ENCODE measurements around the gene SNX32.

- TF ChIP-seq CTCF (IDR thresholded peaks at IDR 0.05) (no peak), POLR2A (IDR thresholded peaks at IDR 0.05) (no peak)
Measured at GRCh38 chr11:65885808-65886536, 52.2 kb downstream of the SNX32 start.

All from uterus (tissue), 2 donors.